GM19372 (cell line): Measurements from ENCODE around the gene CCDC187.
"Not testable (repeated sequence)": the region's sequence is repeated elsewhere in the genome, so short reads cannot be mapped to it uniquely, and the experiment has no call there.

Experiments
- ATAC-seq: cut with Tn5 transposase; IDR thresholded peaks from one replicate; pipeline ENCODE4 v1.9.1; 2021; ENCODE audit warnings: mild to moderate bottlenecking, low read depth, moderate library complexity; ENCODE audit not compliant: unreplicated experiment

The CCDC187 gene

DNA sequence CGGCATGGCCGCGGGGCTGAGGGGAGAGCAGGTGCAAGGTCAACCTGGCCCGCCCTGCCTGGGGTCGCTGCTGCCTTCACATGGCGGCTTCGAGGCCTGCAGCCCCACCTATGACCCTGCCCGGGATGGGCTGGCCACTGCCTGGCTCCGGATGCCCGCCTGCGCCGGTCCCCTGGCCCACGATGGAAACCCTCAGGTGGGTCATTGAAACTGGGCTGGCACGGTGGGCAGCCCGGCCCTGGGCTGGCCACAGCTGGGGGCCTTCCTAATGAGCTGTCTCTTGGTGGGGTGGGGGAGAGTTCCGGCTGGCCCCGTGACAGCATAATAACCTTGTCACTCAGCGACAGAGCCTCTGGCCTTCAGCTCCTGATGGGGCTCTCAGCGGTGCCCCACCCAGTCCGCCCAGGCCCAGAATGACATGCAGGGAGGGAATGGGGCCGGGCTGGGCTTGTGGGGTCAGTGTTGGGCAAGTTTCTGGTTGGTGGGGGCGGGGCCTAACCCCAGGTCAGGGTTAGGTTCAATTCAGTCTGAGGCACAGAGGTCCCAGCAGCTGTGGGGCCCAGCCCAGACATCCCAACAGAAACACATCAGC lies at the start of gene CCDC187:
TSS of gene CCDC187 (minus strand) at position 270 of the 592 bp plus-strand sequence. CDS start at position 6, 264 bp downstream.
- ATAC-seq = no peak

GRCh38 chr9:136353088-136353487 lies 49.2 kb upstream of the CCDC187 start:
- ATAC-seq = no peak

DNA sequence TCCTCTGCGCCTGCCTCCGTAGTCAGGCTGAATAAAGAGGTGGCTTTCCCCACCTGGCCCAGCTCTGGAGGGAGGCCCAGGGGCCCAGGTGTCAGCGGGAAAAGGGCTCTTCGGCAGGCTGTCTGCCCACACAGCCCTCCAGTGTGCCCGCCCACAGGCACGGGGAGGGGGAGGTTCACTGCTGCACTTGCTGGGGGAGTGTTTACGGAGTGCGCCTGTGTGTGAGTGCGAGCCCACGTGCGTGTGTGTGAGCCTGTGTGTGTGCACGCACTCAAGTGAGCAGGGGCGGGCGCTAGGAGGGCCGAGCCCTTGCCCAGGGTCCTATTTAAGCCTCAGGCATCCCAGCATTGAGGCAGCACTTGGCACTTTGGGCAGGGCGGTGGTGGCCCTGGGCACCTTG lies 48.8 kb upstream of the CCDC187 start:
- ATAC-seq = no peak

- ATAC-seq = not testable (repeated sequence)
These were observed 48.0 kb upstream of the CCDC187 start for GRCh38 chr9:136351868-136352267.

DNA sequence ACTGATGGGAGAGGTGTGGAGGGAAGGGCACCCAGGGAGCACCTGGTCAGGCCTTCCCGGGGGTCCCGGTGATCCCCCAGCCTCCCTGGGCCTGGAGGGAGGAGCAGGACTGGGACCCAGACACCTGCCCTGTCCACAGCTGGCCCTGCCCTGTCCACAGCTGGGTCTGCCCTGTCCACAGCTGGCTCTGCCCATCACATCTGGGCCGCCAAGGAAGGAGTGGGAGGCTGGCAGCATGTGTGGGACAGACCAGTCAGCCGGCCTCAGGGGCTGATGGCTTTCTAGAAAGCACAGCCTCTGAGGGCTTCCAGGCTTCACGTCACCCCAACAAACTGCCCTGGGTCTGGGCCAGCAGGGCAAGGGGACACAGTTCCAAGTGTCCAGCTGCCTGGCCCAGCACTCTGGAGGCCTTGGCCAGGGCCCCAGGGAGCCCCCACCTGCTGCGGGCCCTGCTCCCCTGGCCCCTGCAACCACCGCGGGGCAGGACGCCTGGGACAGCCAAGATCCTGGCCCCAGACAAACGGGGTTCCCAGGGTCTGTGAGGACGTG lies 47.4 kb upstream of the CCDC187 start:
- ATAC-seq = no peak

GRCh38 chr9:136349546-136349945 lies 45.7 kb upstream of the CCDC187 start:
- no peak for ATAC-seq

GRCh38 chr9:136348691-136349090 lies 44.8 kb upstream of the CCDC187 start:
- ATAC-seq = no peak

- ATAC-seq = no peak
These were observed 43.8 kb upstream of the CCDC187 start for GRCh38 chr9:136347472-136348256.

- ATAC-seq = no peak
These were observed 43.1 kb upstream of the CCDC187 start for GRCh38 chr9:136346927-136347465.

- no peak for ATAC-seq
These were observed 42.2 kb upstream of the CCDC187 start for GRCh38 chr9:136346157-136346481.

DNA sequence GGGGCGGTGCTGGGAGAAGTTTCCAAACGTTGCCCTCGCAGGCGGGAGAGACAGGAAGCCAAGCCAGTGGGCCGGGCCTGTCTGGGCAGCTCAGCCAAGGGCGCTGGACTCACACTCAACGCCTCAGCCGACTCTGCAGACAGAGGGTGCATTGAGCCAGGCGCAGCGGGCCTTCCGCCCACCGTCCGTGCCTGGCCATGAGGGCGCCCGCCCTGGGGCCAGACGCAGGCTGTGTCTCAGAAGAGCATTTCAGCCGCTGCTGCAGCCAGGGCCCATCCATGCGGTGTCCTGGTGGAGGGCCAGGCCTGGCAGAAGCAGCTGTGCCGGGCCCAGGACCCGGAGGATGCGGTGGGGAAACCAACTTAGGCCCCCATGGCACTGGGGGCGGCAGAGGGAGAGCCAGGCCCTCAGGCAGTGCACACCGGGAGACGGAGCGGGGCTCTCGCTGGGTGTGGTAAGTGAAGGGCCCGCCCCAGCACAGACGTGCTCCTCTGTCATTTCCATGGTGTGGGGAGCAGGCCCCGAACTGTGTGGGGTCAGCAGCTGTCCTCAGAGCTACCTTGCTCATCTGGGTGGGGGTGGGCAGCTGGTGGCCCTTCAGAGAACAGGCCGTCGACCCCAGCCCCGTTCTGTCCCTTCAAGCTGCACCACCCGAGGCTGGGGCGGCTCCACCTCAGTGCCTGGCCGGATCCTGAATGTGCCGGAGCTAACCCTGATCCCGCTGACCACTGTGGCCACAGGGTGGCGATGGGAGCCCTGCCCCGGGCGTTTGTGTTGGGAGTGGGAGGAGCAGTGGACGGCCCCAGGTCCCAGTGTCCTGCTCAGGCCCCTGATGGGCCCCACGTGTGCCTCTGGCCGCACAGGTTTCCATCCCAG lies 41.6 kb upstream of the CCDC187 start:
- ATAC-seq = no peak

DNA sequence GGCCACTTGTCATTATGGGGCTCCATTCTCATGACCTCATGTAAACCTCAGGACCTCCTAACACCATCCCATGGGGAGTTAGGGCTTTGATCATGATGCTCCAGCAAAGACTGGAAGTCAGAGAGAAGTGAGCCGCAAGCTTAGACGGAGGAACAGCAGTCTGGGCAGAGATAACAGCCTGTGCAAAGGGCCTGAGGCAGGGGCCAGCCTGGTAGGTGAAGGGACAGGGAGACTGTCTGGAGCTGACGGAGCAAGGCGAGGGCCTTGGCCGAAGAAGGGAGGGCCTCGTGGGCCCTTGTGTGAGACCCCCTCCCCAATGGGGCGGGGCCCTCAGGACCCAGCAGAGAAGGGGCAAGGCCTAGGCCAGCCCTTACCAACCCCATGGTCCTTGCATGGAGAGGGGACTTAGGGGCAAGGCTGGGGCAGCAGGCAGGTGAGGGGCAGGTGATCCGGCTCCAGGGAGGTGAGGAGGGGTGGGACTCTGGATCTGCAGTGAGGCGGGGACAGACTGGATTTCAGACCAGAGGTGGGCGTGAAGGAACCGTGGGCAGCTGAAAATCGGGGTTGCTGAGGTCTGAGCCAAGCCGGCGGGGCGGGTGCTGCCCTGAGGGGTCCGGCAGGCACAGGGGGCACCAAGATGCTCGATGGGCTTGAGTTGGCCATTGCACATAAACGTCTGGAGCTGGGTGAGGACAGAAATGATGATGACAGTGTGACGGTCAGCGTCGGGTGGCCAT lies 40.8 kb upstream of the CCDC187 start:
- ATAC-seq = no peak

DNA sequence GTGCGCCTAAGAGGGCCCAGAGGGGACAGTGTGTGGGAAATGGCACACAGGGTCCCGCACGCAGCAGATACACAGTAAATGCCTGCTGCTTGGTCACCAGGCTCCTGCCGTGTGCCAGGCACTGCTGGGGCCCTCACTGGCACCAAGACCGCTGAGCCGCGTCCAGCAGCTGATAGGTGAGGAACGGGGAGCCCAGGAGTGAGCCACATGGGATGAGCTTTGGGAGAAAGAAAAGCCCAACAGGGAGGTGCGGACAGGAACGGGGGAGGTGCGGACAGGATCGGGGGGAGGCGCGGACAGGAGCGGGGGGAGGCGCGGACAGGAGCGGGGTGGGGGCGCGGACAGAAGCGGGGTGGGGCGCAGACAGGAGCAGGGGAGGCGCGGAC lies 40.0 kb upstream of the CCDC187 start:
- no peak for ATAC-seq

- ATAC-seq = no peak
These were observed 39.4 kb upstream of the CCDC187 start for GRCh38 chr9:136343121-136343883.

DNA sequence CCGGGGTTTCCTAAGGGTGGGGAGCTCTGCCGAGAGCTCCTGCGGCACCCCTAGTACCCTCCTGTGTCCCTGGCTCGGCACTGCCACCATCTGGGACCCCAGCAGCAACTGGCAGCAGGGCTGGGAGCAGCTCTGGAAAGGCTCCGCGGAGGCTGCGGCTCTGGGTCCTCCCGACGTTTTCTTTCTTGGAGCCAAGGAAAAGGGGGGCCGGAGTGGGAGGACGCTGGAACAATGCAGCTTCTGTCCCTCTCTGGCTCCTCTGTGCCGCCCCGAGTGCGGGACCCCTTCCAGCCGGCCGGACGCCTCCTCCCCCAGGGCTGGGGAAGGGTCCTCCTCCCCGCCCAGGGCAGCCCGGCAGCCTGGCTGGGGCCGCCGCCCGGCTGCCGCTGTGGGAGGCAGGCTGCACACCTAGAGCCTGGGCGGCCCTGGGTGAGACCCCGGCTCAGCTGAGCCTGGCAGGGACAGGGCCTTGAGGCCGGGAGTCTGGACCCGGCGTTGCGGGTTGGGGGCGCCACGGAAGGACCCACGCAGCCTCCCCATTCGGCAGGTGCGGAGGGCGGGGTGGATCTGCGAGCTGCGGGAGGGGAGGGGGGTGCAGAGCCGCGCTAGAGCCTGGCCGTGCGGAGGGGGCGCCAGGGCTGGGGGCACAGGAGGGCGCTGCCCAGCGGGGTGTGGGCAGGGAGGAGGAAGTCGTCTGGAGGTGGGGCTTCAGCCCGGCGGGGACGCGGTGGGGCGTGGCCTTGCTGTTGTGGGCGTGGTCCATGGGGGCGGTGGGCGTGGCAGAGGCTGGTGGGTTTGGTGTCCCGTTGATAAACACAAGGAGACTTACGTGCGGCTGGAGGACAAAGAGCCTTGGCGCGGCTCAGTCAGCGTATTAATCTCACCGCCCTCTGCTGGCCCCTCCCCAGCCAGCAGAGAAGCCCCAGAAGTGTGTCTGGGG lies 38.6 kb upstream of the CCDC187 start:
- no peak for ATAC-seq

GRCh38 chr9:136341769-136342168 lies 37.9 kb upstream of the CCDC187 start:
- ATAC-seq = no peak

DNA sequence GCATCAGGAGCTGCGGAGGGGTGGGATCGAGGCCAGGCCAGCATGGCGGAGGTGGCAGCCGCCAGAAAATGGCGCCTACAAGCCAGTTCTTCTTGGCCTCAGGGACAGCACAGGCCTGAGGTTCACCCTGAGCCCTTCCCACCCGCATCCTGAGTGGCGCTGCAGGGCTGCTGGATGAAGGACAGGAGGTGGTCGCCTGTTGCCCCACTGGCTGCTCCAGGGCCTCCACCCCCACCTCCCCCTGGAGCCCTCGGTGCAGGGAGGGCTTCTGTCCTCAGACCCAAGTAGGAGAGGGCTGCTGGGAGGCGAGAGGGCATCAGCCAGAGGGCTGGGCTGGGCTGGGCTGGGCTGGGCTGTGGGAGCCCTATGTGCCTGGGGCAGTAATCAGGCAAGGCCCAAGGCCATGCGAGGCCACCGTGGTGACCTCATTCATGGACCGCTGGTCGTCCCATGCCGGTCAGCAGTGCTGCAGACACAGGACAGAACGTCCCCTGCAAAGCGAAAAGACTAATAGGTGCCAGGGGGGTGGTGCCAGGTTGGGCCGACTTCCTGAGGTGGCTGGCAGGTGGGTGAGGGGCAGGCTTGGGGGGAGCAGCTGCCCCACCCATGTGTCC lies 37.3 kb upstream of the CCDC187 start:
- ATAC-seq = no peak
